WTC11 (cell line): ENCODE data around the gene LIF. TPM values are rescaled to one million over a fixed set of nuclear protein-coding genes. Genes with fewer than 3 reads are reported as not detected.

Experiments
- ATAC-seq: fragments of 200-7000 bp; cut with Tn5 transposase; 2 replicates; pipeline ENCODE4 v1.10.0; 2021; ENCODE audit warnings: mild to moderate bottlenecking, moderate library complexity
- CTCF ChIA-PET: fragments of 300-600 bp; sonication (Branson Sonifier 250); formaldehyde crosslinking; loops from one replicate; lab custom pipeline; 2021; ENCODE audit warnings: antibody characterized with exemption; lab: Charles Lee
- POLR2A ChIA-PET: fragments of 350-600 bp; sonication (Branson Sonifier 250); formaldehyde crosslinking; loops from one replicate; lab custom pipeline; 2021; ENCODE audit warnings: antibody characterized with exemption; lab: Charles Lee
- DNase-seq: peaks from one replicate; pipeline ENCODE4 v3.0.0; 2021; ENCODE audit warnings: low spot score
- H3K27ac Mint-ChIP-seq: 2 replicates; pipeline ENCODE4 v1.8.0; 2021; ENCODE audit warnings: mixed read lengths
- H3K27me3 Mint-ChIP-seq: 2 replicates; pipeline ENCODE4 v1.8.0; 2021; ENCODE audit warnings: low read depth, mild to moderate bottlenecking, moderate library complexity, mixed read lengths
- H3K36me3 Mint-ChIP-seq: 2 replicates; pipeline ENCODE4 v1.8.0; 2021; ENCODE audit warnings: mixed read lengths
- H3K4me1 Mint-ChIP-seq: 2 replicates; pipeline ENCODE4 v1.8.0; 2022; ENCODE audit warnings: mixed read lengths
- H3K4me3 Mint-ChIP-seq: 2 replicates; pipeline ENCODE4 v1.8.0; 2021; ENCODE audit warnings: mild to moderate bottlenecking, moderate library complexity, mixed read lengths
- H3K9me3 Mint-ChIP-seq: 2 replicates; pipeline ENCODE4 v1.8.0; 2021; ENCODE audit warnings: mixed read lengths
- ATF1 ChIP-seq: sonication (generic); formaldehyde crosslinking; IDR thresholded peaks from 2 replicates; pipeline ENCODE4 v1.8.1; 2023; ENCODE audit warnings: mild to moderate bottlenecking, moderate library complexity, missing genetic modification reagents
- FOXK1 ChIP-seq: sonication (generic); formaldehyde crosslinking; IDR thresholded peaks from 2 replicates; pipeline ENCODE4 v1.8.0; 2022; ENCODE audit warnings: mild to moderate bottlenecking, moderate library complexity, missing genetic modification reagents
- KAT7 ChIP-seq: sonication (generic); formaldehyde crosslinking; IDR thresholded peaks from 2 replicates; pipeline ENCODE4 v1.8.1; 2023; ENCODE audit warnings: missing genetic modification reagents, mild to moderate bottlenecking, borderline replicate concordance
- NR1H2 ChIP-seq: sonication (generic); formaldehyde crosslinking; IDR thresholded peaks from 2 replicates; pipeline ENCODE4 v1.9.0; 2021; ENCODE audit warnings: mild to moderate bottlenecking, moderate library complexity, missing genetic modification reagents
- RORB ChIP-seq: fragments of 250-450 bp; sonication (Bioruptor Pico); IDR thresholded peaks from 2 replicates; pipeline ENCODE4 v1.9.0; 2021; ENCODE audit warnings: mild to moderate bottlenecking
- SP1 ChIP-seq: sonication (generic); formaldehyde crosslinking; conservative IDR thresholded peaks from 2 replicates; pipeline ENCODE4 v1.8.1; 2022; ENCODE audit warnings: missing genetic modification reagents
- ZBTB21 ChIP-seq: sonication (generic); formaldehyde crosslinking; IDR thresholded peaks from 2 replicates; pipeline ENCODE4 v1.8.1; 2023; ENCODE audit warnings: mild to moderate bottlenecking, missing genetic modification reagents, borderline replicate concordance
- total RNA-seq: library from RNA; stranded (reverse); gene quantifications from 3 replicates; pipeline ENCODE4 v1.2.3, GENCODE V29; 2021
- TF ChIP-seq, protein P1 (sequence below): sonication (generic); formaldehyde crosslinking; IDR thresholded peaks from 2 replicates; pipeline ENCODE4 v1.8.0; 2023; ENCODE audit warnings: missing genetic modification reagents, mild to moderate bottlenecking, borderline replicate concordance
- TF ChIP-seq, protein P2 (sequence below): fragments of 250-450 bp; sonication (Bioruptor Pico); IDR thresholded peaks from 2 replicates; pipeline ENCODE4 v2.1.2; 2022; ENCODE audit warnings: mild to moderate bottlenecking, moderate library complexity
- TF ChIP-seq, protein P3 (sequence below): sonication (generic); formaldehyde crosslinking; IDR thresholded peaks from 2 replicates; pipeline ENCODE4 v1.8.1; 2023; ENCODE audit warnings: mild to moderate bottlenecking, missing genetic modification reagents, borderline replicate concordance
- TF ChIP-seq, protein P4 (sequence below): sonication (generic); formaldehyde crosslinking; conservative IDR thresholded peaks from 2 replicates; pipeline ENCODE4 v1.8.1; 2022; ENCODE audit warnings: mild to moderate bottlenecking, missing genetic modification reagents
- TF ChIP-seq, protein P5 (sequence below): sonication (generic); formaldehyde crosslinking; IDR thresholded peaks from 2 replicates; pipeline ENCODE4 v1.8.1; 2023; ENCODE audit warnings: mild to moderate bottlenecking, missing genetic modification reagents
- TF ChIP-seq, protein P6 (sequence below): fragments of 250-450 bp; sonication (Bioruptor Pico); IDR thresholded peaks from 2 replicates; pipeline ENCODE4 v1.8.0; 2021; ENCODE audit warnings: mild to moderate bottlenecking
- TF ChIP-seq, protein P7 (sequence below): fragments of 200-600 bp; IDR thresholded peaks from 2 replicates; pipeline ENCODE4 v1.8.0; 2022; ENCODE audit warnings: antibody characterized with exemption
- TF ChIP-seq, protein P8 (sequence below): sonication (generic); formaldehyde crosslinking; IDR thresholded peaks from 2 replicates; pipeline ENCODE4 v1.8.1; 2023; ENCODE audit warnings: mild to moderate bottlenecking, missing genetic modification reagents, moderate library complexity

Gene LIF
- total RNA-seq, 1 experiment from 2014 or later = 7.2 TPM

DNA sequence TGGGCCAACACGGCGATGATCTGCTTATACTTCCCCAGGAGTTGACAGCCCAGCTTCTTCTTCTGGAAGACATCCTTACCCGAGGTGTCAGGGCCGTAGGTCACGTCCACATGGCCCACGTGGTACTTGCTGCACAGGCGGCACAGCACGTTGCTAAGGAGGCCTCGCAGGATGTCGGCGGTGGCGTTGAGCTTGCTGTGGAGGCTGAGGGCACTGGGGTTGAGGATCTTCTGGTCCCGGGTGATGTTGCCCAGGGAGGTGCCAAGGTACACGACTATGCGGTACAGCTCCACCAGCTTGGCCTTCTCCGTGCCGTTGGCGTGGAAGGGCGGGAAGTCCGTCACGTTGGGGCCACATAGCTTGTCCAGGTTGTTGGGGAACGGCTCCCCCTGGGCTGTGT is 2.9 kb downstream of the LIF start (continued):
- TF ChIP-seq, protein P1, sequence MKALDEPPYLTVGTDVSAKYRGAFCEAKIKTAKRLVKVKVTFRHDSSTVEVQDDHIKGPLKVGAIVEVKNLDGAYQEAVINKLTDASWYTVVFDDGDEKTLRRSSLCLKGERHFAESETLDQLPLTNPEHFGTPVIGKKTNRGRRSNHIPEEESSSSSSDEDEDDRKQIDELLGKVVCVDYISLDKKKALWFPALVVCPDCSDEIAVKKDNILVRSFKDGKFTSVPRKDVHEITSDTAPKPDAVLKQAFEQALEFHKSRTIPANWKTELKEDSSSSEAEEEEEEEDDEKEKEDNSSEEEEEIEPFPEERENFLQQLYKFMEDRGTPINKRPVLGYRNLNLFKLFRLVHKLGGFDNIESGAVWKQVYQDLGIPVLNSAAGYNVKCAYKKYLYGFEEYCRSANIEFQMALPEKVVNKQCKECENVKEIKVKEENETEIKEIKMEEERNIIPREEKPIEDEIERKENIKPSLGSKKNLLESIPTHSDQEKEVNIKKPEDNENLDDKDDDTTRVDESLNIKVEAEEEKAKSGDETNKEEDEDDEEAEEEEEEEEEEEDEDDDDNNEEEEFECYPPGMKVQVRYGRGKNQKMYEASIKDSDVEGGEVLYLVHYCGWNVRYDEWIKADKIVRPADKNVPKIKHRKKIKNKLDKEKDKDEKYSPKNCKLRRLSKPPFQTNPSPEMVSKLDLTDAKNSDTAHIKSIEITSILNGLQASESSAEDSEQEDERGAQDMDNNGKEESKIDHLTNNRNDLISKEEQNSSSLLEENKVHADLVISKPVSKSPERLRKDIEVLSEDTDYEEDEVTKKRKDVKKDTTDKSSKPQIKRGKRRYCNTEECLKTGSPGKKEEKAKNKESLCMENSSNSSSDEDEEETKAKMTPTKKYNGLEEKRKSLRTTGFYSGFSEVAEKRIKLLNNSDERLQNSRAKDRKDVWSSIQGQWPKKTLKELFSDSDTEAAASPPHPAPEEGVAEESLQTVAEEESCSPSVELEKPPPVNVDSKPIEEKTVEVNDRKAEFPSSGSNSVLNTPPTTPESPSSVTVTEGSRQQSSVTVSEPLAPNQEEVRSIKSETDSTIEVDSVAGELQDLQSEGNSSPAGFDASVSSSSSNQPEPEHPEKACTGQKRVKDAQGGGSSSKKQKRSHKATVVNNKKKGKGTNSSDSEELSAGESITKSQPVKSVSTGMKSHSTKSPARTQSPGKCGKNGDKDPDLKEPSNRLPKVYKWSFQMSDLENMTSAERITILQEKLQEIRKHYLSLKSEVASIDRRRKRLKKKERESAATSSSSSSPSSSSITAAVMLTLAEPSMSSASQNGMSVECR (CRISPR knock-in tag) = no peak
- TF ChIP-seq ATF1 (CRISPR knock-in tag) (no peak), KAT7 (no peak), FOXK1 (CRISPR knock-in tag) (no peak)
- TF ChIP-seq, protein P2, sequence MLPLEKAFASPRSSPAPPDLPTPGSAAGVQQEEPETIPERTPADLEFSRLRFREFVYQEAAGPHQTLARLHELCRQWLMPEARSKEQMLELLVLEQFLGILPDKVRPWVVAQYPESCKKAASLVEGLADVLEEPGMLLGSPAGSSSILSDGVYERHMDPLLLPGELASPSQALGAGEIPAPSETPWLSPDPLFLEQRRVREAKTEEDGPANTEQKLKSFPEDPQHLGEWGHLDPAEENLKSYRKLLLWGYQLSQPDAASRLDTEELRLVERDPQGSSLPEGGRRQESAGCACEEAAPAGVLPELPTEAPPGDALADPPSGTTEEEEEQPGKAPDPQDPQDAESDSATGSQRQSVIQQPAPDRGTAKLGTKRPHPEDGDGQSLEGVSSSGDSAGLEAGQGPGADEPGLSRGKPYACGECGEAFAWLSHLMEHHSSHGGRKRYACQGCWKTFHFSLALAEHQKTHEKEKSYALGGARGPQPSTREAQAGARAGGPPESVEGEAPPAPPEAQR = no peak

DNA sequence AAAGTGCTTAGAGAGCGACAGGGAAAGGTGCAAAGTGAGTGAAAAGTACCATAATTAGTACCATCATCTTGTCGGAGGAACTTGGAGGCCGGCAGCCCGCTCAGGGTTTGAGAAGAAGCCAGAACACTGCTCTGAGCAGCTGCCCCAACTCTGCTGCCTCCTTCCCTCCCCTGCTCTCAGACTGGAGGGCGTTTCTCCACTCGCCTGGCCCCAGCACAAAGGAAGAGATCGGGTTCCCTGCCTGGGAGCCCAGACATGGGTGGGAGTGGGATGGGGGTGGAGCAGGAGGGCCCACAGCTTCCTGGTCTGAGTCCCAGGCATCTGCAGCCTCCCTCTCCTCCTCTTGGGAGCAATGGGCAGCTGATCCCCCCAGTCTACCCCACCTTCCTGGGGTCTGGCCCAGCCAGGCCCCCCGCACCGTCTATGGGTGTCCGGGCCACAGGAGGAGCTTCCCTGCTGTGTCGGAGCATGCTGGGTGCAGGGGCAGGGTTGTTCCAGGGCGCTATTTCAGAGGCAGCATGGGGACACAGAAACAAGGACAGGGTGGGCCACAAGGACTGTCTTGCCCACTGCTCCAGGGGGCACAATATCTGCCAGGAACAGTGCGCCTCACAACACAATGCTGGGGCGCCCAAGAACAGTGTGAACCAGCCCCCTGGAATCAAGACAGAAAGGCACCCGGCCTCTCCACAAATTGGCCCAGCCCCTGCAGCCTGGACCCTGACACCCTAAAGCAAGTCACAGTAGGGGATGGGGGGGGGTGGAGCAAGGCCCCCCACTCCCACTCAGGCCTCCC is 4.8 kb downstream of the LIF start:
- ChIA-PET POLR2A (no interaction called here), CTCF (interaction anchor here (2.3 kb wide), 1 partner anchor 14 kb away, joined by 16 read pairs; no protein-coding TSS in a partner anchor)
- Mint-ChIP-seq H3K27me3 (no peaks in the 10 kb centered on the region; the same call in 1 of the 2 replicates), H3K4me3 (no peak overlapping the region), H3K27ac (no peak overlapping the region; the same call in 1 of the 2 replicates), H3K36me3 (peaks cover 12% of the 10 kb centered on the region; the same call in 1 of the 2 replicates), H3K4me1 (peaks cover 40% of the 10 kb centered on the region), H3K9me3 (no peaks in the 10 kb centered on the region)
- no peak for ATAC-seq
- TF ChIP-seq, protein P3, sequence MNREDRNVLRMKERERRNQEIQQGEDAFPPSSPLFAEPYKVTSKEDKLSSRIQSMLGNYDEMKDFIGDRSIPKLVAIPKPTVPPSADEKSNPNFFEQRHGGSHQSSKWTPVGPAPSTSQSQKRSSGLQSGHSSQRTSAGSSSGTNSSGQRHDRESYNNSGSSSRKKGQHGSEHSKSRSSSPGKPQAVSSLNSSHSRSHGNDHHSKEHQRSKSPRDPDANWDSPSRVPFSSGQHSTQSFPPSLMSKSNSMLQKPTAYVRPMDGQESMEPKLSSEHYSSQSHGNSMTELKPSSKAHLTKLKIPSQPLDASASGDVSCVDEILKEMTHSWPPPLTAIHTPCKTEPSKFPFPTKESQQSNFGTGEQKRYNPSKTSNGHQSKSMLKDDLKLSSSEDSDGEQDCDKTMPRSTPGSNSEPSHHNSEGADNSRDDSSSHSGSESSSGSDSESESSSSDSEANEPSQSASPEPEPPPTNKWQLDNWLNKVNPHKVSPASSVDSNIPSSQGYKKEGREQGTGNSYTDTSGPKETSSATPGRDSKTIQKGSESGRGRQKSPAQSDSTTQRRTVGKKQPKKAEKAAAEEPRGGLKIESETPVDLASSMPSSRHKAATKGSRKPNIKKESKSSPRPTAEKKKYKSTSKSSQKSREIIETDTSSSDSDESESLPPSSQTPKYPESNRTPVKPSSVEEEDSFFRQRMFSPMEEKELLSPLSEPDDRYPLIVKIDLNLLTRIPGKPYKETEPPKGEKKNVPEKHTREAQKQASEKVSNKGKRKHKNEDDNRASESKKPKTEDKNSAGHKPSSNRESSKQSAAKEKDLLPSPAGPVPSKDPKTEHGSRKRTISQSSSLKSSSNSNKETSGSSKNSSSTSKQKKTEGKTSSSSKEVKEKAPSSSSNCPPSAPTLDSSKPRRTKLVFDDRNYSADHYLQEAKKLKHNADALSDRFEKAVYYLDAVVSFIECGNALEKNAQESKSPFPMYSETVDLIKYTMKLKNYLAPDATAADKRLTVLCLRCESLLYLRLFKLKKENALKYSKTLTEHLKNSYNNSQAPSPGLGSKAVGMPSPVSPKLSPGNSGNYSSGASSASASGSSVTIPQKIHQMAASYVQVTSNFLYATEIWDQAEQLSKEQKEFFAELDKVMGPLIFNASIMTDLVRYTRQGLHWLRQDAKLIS (CRISPR knock-in tag) = no peak
- no peak for TF ChIP-seq NR1H2 (CRISPR knock-in tag)
- TF ChIP-seq, protein P4, sequence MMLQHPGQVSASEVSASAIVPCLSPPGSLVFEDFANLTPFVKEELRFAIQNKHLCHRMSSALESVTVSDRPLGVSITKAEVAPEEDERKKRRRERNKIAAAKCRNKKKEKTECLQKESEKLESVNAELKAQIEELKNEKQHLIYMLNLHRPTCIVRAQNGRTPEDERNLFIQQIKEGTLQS (CRISPR knock-in tag) = no peak
- TF ChIP-seq, protein P5, sequence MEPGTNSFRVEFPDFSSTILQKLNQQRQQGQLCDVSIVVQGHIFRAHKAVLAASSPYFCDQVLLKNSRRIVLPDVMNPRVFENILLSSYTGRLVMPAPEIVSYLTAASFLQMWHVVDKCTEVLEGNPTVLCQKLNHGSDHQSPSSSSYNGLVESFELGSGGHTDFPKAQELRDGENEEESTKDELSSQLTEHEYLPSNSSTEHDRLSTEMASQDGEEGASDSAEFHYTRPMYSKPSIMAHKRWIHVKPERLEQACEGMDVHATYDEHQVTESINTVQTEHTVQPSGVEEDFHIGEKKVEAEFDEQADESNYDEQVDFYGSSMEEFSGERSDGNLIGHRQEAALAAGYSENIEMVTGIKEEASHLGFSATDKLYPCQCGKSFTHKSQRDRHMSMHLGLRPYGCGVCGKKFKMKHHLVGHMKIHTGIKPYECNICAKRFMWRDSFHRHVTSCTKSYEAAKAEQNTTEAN (CRISPR knock-in tag) = no peak
- TF ChIP-seq ZBTB21 = no peak
- TF ChIP-seq, protein P6, sequence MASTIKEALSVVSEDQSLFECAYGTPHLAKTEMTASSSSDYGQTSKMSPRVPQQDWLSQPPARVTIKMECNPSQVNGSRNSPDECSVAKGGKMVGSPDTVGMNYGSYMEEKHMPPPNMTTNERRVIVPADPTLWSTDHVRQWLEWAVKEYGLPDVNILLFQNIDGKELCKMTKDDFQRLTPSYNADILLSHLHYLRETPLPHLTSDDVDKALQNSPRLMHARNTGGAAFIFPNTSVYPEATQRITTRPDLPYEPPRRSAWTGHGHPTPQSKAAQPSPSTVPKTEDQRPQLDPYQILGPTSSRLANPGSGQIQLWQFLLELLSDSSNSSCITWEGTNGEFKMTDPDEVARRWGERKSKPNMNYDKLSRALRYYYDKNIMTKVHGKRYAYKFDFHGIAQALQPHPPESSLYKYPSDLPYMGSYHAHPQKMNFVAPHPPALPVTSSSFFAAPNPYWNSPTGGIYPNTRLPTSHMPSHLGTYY (CRISPR knock-in tag) = no peak
- TF ChIP-seq, protein P7, sequence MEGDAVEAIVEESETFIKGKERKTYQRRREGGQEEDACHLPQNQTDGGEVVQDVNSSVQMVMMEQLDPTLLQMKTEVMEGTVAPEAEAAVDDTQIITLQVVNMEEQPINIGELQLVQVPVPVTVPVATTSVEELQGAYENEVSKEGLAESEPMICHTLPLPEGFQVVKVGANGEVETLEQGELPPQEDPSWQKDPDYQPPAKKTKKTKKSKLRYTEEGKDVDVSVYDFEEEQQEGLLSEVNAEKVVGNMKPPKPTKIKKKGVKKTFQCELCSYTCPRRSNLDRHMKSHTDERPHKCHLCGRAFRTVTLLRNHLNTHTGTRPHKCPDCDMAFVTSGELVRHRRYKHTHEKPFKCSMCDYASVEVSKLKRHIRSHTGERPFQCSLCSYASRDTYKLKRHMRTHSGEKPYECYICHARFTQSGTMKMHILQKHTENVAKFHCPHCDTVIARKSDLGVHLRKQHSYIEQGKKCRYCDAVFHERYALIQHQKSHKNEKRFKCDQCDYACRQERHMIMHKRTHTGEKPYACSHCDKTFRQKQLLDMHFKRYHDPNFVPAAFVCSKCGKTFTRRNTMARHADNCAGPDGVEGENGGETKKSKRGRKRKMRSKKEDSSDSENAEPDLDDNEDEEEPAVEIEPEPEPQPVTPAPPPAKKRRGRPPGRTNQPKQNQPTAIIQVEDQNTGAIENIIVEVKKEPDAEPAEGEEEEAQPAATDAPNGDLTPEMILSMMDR = no peak
- no peak for TF ChIP-seq SP1 (CRISPR knock-in tag)
- no peak for TF ChIP-seq RORB (CRISPR knock-in tag)
- TF ChIP-seq, protein P8, sequence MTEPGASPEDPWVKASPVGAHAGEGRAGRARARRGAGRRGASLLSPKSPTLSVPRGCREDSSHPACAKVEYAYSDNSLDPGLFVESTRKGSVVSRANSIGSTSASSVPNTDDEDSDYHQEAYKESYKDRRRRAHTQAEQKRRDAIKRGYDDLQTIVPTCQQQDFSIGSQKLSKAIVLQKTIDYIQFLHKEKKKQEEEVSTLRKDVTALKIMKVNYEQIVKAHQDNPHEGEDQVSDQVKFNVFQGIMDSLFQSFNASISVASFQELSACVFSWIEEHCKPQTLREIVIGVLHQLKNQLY (CRISPR knock-in tag) = no peak
- DNase-seq = no peak
